Stimulated activated naive CD8-positive, alpha-beta T cell treated with anti-CD3 and anti-CD28 coated beads, Interleukin-15, Interleukin-2, amounts not matched to agents 100 ng/mL and 50 ng/mL, for 24 hours (primary cell): ENCODE results near the gene PRR36.

Source experiments
- H3K27ac Mint-ChIP-seq: one replicate; pipeline ENCODE4 v1.8.0; 2021; ENCODE audit warnings: mild to moderate bottlenecking, mixed read lengths
- H3K27me3 Mint-ChIP-seq: one replicate; pipeline ENCODE4 v1.8.0; 2021; ENCODE audit warnings: mixed read lengths
- H3K36me3 Mint-ChIP-seq: one replicate; pipeline ENCODE4 v1.8.0; 2021; ENCODE audit warnings: low read depth, mixed read lengths
- H3K4me1 Mint-ChIP-seq: one replicate; pipeline ENCODE4 v1.8.0; 2021; ENCODE audit warnings: low read depth, mixed read lengths
- H3K4me3 Mint-ChIP-seq: one replicate; pipeline ENCODE4 v1.8.0; 2021; ENCODE audit warnings: mild to moderate bottlenecking, mixed read lengths
- H3K9me3 Mint-ChIP-seq: one replicate; pipeline ENCODE4 v1.8.0; 2021; ENCODE audit warnings: mixed read lengths

The PRR36 gene

GRCh38 chr19:7873304-7874075, 700 bp downstream of the PRR36 start:
- Mint-ChIP-seq H3K36me3 (no peaks in the 10 kb centered on the region), H3K27ac (no peak overlapping the region), H3K4me3 (peak overlapping the region; percentile 64), H3K4me1 (peaks cover 24% of the 10 kb centered on the region), H3K27me3 (peaks cover 24% of the 10 kb centered on the region), H3K9me3 (no peaks in the 10 kb centered on the region)

DNA sequence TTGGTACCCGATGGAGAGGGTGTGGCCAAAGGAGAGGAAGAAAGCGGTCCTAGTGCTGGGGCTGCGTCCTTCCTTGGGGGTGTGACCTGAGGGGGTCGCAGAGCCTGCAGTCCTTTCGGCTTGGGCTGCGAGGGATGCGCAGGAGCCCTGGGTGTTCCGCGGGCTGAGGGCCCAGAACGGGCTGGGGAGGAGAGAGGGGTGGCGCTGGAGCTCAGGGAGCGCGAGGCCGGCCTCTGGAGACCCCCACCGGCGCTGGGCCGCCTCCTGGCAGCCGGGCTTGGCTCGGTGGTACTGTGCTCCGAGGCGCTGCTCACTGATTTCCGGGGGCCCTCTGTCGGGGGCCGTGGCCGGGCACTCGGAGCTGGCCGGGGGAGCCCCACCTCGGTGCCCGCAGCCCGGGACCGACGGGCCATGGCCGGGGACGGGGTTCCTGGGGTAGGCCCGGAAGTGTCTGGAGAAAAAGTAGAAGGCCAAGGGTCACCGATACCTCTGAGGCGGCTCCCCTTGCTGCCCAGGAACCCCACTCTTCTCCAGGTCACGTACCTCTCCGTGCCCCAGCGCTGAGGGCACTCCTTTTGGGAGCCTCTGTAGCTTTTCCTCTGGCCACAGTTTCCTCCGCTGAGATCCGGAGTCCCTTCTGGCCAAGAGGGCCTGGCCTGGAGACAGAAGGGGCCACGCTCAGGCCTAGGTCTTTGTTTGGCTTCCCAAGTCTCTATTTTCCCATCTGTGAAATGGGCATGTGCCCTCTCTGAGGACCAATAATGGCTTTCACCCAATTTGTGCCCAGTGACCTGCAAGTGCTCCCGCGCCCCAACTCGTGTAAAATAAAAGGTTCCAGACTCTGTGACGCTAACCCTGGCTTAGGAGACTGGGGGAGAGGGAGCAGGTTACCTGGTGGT, 1.6 kb downstream of the PRR36 start:
- Mint-ChIP-seq H3K4me1 (peaks cover 32% of the 10 kb centered on the region), H3K36me3 (no peaks in the 10 kb centered on the region), H3K27ac (no peak overlapping the region), H3K9me3 (no peaks in the 10 kb centered on the region), H3K4me3 (peak overlapping the region; percentile 10), H3K27me3 (peaks cover 26% of the 10 kb centered on the region)

- Mint-ChIP-seq H3K9me3 (no peaks in the 10 kb centered on the region), H3K4me1 (peaks cover 33% of the 10 kb centered on the region), H3K4me3 (peak overlapping the region; percentile 10), H3K36me3 (no peaks in the 10 kb centered on the region), H3K27me3 (peaks cover 27% of the 10 kb centered on the region), H3K27ac (peak overlapping the region; percentile 34)
Observed at GRCh38 chr19:7871437-7872305, 2.5 kb downstream of the PRR36 start.

GRCh38 chr19:7870571-7871436, 3.4 kb downstream of the PRR36 start:
- peaks cover 27% of the 10 kb centered on the region for H3K27me3 Mint-ChIP-seq
- H3K36me3 Mint-ChIP-seq: no peaks in the 10 kb centered on the region
- H3K9me3 Mint-ChIP-seq: no peaks in the 10 kb centered on the region
- no peak overlapping the region for H3K27ac Mint-ChIP-seq
- H3K4me3 Mint-ChIP-seq: no peak overlapping the region
- peaks cover 33% of the 10 kb centered on the region for H3K4me1 Mint-ChIP-seq

DNA sequence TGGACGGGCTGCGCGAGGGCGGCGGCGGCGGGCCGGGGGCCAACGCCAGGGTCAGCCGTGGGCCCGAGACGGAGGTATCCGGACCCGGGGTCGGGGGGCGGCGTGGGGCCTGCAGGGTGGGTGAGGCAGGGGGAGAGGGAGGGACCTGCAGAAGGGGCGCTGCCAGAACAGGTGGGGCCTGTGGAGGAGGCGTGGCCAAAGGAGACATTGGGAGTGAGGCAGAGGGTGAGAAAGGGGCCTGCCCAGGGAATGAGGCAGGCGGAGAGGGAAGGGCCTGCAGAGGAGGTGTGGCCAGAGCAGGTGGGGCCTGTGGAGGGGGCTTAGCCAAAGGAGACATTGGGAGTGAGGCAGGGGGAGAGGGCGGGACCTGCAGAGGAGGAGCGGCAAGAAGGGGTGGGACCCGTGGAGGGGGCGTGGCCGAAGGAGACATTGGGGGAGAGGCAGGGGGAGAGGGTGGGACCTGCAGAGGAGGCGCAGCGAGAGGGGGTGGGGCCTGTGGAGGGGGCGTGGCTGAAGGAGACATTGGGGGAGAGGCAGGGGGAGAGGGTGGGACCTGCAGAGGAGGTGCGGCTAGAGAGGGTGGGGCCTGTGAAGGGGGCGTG, 4.2 kb downstream of the PRR36 start:
- no peaks in the 10 kb centered on the region for H3K9me3 Mint-ChIP-seq
- peaks cover 36% of the 10 kb centered on the region for H3K4me1 Mint-ChIP-seq
- no peak overlapping the region for H3K4me3 Mint-ChIP-seq
- no peak overlapping the region for H3K27ac Mint-ChIP-seq
- H3K27me3 Mint-ChIP-seq: peaks cover 32% of the 10 kb centered on the region
- H3K36me3 Mint-ChIP-seq: no peaks in the 10 kb centered on the region

DNA sequence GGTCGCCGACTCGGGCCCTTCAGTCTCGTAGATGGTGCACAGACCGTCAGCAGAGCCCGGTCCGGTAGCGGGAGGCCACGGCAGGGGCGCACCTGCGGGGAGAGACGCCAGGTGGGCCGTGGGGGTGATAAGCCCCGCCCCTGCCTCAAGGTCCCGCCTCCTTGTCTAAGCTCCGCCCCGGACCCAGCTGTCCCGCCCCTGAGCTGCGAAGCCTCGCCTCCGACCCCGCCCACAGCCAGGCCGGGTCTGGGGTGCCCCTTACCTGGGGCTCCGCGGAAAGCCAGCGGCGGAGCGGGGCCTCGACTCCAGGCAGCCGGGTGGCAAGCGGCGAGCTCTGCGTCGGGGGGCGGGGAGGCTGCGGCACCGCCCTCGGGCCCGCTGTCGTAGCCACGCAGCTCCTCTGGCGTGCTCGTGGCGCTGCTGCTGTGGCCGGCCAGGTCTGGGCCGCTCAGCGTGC, 4.7 kb downstream of the PRR36 start:
- no peaks in the 10 kb centered on the region for H3K36me3 Mint-ChIP-seq
- H3K4me3 Mint-ChIP-seq: no peak overlapping the region
- H3K9me3 Mint-ChIP-seq: no peaks in the 10 kb centered on the region
- no peak overlapping the region for H3K27ac Mint-ChIP-seq
- H3K4me1 Mint-ChIP-seq: peaks cover 32% of the 10 kb centered on the region
- H3K27me3 Mint-ChIP-seq: peaks cover 34% of the 10 kb centered on the region

DNA sequence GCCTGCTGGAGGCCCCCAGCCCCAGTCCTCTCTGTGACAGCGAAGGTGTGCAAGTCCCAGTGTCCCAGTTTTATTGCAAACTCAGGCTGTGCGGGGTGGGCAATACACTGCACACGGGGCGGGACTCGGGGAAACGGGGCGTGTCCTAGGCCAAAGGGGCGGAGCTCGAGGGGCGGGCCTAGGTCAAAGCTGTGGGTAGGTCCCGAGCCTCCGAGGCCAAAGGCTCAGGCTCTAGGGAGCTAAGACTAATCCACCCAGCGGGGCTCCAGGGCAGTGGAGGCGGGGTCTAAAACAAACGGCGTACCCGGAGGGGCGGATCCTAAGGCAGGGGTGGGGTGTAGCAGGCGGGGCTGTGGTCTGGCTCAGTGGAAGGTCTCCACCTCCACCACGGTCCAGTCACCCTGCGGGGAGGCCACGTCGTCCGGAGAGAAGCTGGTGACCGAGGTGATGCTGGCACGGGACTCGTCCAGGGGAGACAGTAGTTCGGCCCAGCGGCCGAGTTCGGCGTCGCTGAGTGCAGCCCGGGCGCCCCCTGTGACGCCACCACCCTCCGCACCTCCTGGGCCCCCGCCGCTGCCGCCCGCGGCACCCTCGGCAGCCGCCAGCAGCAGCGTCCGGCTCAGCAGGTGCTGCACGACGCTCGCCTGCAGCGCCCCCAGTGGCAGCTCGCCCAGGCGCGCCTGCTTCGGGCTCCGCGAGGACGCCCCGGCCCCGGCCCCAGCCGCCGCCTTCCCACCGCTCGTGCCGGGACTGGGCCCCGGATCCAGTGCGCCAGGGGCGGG, 5.3 kb downstream of the PRR36 start:
- H3K27me3 Mint-ChIP-seq: peaks cover 38% of the 10 kb centered on the region
- peak overlapping the region; percentile 74 for H3K4me3 Mint-ChIP-seq
- peaks cover 32% of the 10 kb centered on the region for H3K4me1 Mint-ChIP-seq
- H3K27ac Mint-ChIP-seq: no peak overlapping the region
- H3K9me3 Mint-ChIP-seq: no peaks in the 10 kb centered on the region
- no peaks in the 10 kb centered on the region for H3K36me3 Mint-ChIP-seq

DNA sequence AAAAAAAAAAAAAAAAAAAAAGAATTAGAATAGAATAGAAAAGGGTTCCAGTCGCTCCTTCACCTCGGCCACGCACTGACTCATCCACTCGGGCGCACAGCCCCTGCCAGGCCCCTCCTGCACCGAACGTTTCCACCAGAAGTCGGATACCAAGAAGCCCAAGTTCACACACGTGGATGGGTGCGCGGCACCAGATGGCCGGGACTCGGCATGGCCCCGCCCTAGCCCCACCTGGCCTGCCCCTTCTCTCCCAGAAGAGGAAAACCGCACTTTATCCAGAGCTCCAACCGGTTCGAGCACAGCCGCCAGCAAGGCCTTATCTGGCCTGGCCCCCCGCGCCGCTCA, 5.9 kb downstream of the PRR36 start:
- Mint-ChIP-seq H3K36me3 (no peaks in the 10 kb centered on the region), H3K27ac (no peak overlapping the region)

DNA sequence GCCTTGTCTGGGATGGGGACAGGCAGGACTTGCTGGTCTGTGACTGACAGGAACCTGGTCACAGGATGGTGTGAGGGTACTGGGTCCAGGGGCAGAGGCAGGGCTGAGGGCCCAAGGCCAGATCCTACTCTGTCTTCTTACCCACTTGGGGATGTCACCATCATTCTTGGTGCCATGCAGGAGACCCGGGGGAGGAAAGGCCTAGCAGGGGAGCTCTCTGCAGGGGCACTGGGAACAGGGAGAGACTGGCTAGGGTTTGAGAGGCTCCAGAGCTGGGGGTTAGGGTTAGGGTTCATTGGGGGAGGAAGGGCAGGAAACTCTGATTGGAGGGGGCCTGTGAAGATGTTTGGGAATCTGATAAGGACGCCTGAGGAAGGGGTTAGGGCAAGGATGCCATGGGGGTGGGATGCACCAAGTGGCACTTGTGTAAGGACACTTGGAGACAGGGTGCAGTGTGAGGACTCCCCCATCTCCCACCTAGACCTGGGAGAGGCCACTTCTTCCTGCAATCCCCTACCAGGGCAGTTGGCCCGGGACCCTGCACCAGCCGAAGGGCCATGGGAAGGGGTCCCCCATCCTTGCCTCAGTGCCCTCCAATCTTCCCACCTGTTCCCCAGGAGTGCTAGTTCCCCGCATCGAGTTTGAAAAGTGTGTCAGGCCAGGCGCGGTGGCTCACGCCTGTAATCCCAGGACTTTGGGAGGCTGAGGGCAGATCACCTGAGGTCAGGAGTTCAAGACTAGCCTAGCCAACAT, 6.9 kb downstream of the PRR36 start:
- Mint-ChIP-seq H3K27me3 (peaks cover 32% of the 10 kb centered on the region), H3K27ac (no peak overlapping the region), H3K36me3 (no peaks in the 10 kb centered on the region), H3K9me3 (no peaks in the 10 kb centered on the region), H3K4me1 (peaks cover 30% of the 10 kb centered on the region), H3K4me3 (no peak overlapping the region)

More for the DNA sequence above, 5.9 kb downstream of the PRR36 start:
- Mint-ChIP-seq H3K27me3 (peaks cover 38% of the 10 kb centered on the region), H3K4me3 (peak overlapping the region; percentile 74), H3K4me1 (peaks cover 29% of the 10 kb centered on the region), H3K9me3 (no peaks in the 10 kb centered on the region)

- Mint-ChIP-seq H3K4me1 (peaks cover 27% of the 10 kb centered on the region), H3K36me3 (no peaks in the 10 kb centered on the region), H3K27ac (no peak overlapping the region), H3K9me3 (no peaks in the 10 kb centered on the region), H3K27me3 (peaks cover 25% of the 10 kb centered on the region), H3K4me3 (no peak overlapping the region)
Observed at GRCh38 chr19:7866399-7867091, 7.6 kb downstream of the PRR36 start.

- Mint-ChIP-seq H3K27ac (no peak overlapping the region), H3K36me3 (no peaks in the 10 kb centered on the region), H3K4me3 (no peak overlapping the region), H3K27me3 (peaks cover 21% of the 10 kb centered on the region), H3K4me1 (peaks cover 24% of the 10 kb centered on the region), H3K9me3 (no peaks in the 10 kb centered on the region)
Observed at GRCh38 chr19:7865262-7865911, 8.8 kb downstream of the PRR36 start.

GRCh38 chr19:7864690-7865074, 9.5 kb downstream of the PRR36 start:
- Mint-ChIP-seq H3K36me3 (no peaks in the 10 kb centered on the region), H3K27ac (no peak overlapping the region), H3K4me3 (no peak overlapping the region), H3K27me3 (peaks cover 21% of the 10 kb centered on the region), H3K9me3 (no peaks in the 10 kb centered on the region), H3K4me1 (peaks cover 24% of the 10 kb centered on the region)
